Thyroid gland (tissue), 4 donors: ENCODE results near the gene CLDN20.

ENCODE experiments used
- CTCF ChIP-seq, 6 experiments: fragments of 200-600 bp in 3 of 6; fragments of 450-650 bp in 3 of 6; sonication (generic) in 3 of 6; IDR thresholded peaks; one replicate each; pipeline ENCODE4 v1.5.1; 2016 to 2019; ENCODE audit warnings: antibody characterized with exemption in 6 of 6, mild to moderate bottlenecking in 2 of 6, inconsistent platforms in 1 of 6, moderate library complexity in 1 of 6
- POLR2A ChIP-seq, 2 donors: fragments of 450-650 bp; IDR thresholded peaks; one replicate each; pipeline ENCODE4 v1.6.1; 2017; ENCODE audit warnings: antibody characterized with exemption in 2 of 2, mild to moderate bottlenecking in 2 of 2, moderate library complexity in 1 of 2

DNA sequence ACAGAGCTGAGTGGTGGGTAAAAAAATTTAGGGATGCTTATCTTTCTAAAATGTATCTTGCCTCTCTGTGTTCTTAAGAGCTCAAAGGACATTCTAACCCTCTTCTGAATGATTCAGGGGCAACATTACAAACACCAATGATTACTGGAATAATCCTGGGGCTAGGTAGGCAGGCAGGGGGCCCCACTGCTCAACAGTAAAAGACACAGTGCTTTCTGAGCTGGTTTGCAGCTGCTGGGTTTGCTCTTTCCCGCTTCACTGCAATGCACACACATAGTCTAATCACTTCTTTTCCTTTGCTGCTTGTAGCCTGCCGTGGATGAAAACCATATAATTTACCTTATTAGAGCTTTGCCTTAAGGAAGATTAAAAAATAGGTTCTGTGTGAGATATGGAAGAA, 23.9 kb downstream of the CLDN20 start:
- TF ChIP-seq CTCF (IDR thresholded peaks at IDR 0.05) (no peak), POLR2A (IDR thresholded peaks at IDR 0.05) (no peak)
